PFSK-1 (cell line): ENCODE results near the gene PATE3.

Experiments used
- FOXP2 ChIP-seq: optimal IDR thresholded peaks from 2 replicates; pipeline ENCODE3; 2011; ENCODE audit warnings: borderline replicate concordance, control low read depth, inconsistent platforms; ENCODE audit not compliant: insufficient read depth; ENCODE audit errors: extremely low read length, extremely low read depth
- POLR2AphosphoS5 ChIP-seq: IDR thresholded peaks from 2 replicates; pipeline ENCODE4 v1.6.1; 2012; ENCODE audit warnings: low read depth, mild to moderate bottlenecking, control low read depth, low read length, moderate library complexity
- TF ChIP-seq, protein P1 (sequence below), 2 experiments: IDR thresholded peaks; 2 replicates each; pipeline versions ENCODE4 v1.6.1 to v1.8.0; 2011 to 2012; ENCODE audit warnings: low read depth in 2 of 2, low read length in 2 of 2, control low read depth in 1 of 2, inconsistent platforms in 1 of 2, mild to moderate bottlenecking in 1 of 2, moderate library complexity in 1 of 2; ENCODE audit not compliant: insufficient read depth in 1 of 2

- no peak for TF ChIP-seq POLR2AphosphoS5
- TF ChIP-seq, protein P1, sequence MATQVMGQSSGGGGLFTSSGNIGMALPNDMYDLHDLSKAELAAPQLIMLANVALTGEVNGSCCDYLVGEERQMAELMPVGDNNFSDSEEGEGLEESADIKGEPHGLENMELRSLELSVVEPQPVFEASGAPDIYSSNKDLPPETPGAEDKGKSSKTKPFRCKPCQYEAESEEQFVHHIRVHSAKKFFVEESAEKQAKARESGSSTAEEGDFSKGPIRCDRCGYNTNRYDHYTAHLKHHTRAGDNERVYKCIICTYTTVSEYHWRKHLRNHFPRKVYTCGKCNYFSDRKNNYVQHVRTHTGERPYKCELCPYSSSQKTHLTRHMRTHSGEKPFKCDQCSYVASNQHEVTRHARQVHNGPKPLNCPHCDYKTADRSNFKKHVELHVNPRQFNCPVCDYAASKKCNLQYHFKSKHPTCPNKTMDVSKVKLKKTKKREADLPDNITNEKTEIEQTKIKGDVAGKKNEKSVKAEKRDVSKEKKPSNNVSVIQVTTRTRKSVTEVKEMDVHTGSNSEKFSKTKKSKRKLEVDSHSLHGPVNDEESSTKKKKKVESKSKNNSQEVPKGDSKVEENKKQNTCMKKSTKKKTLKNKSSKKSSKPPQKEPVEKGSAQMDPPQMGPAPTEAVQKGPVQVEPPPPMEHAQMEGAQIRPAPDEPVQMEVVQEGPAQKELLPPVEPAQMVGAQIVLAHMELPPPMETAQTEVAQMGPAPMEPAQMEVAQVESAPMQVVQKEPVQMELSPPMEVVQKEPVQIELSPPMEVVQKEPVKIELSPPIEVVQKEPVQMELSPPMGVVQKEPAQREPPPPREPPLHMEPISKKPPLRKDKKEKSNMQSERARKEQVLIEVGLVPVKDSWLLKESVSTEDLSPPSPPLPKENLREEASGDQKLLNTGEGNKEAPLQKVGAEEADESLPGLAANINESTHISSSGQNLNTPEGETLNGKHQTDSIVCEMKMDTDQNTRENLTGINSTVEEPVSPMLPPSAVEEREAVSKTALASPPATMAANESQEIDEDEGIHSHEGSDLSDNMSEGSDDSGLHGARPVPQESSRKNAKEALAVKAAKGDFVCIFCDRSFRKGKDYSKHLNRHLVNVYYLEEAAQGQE (IDR thresholded peaks at IDR 0.05; ENCODE audit: insufficient read depth in 1 of 2, low read depth in 2 of 2, low read length in 2 of 2), result no peak
- TF ChIP-seq FOXP2, result no peak
These were observed 2.9 kb downstream of the PATE3 start for GRCh38 chr11:125790825-125791224.
